HepG2 (cell line): ENCODE measurements around the gene CAPN7. TPM values are rescaled to one million over a fixed set of nuclear protein-coding genes. Genes with fewer than 3 reads are reported as not detected.

Source experiments
- ATAC-seq: fragments of 200-7000 bp; cut with Tn5 transposase; 3 replicates; pipeline ENCODE4 v1.9.1; 2020; ENCODE audit warnings: mild to moderate bottlenecking, moderate library complexity
- BruUV-seq: library from RNA; stranded (reverse); fragments of 400-500 nt; replicated peaks from 2 replicates; lab custom pipeline; 2021; lab: Mats Ljungman, UMichigan
- CTCF ChIA-PET: fragments of 300-600 bp; formaldehyde crosslinking; extraction: SDS; loops from one replicate; lab custom pipeline; 2021; ENCODE audit warnings: low total read pairs, inconsistent platforms, low intra/inter-chr PET ratio; lab: Yijun Ruan, JAX
- POLR2A ChIA-PET: fragments of 350-600 bp; sonication (Branson Sonifier 250); formaldehyde crosslinking; loops from one replicate; lab custom pipeline; 2020; ENCODE audit warnings: antibody characterized with exemption, inconsistent platforms; lab: Yijun Ruan, JAX
- DNase-seq: peaks from one replicate; pipeline ENCODE4 v3.0.0-alpha.2; 2015; ENCODE audit warnings: low spot score
- FAIRE-seq: peaks from 3 replicates; lab custom pipeline; 2011; peaks lifted over from hg19 to GRCh38; lab: Jason Lieb, UNC
- H2AFZ ChIP-seq: one replicate; pipeline ENCODE4 v1.6.1; 2011; ENCODE audit warnings: low read length, inconsistent platforms
- H3K27ac ChIP-seq: fragments of 300-600 bp; 3 replicates; pipeline ENCODE4 v1.8.0; 2011; ENCODE audit warnings: mixed run types, mild to moderate bottlenecking, mixed read lengths, low read length, inconsistent platforms; ENCODE audit not compliant: insufficient read depth; ENCODE audit errors: extremely low read length
- H3K27me3 ChIP-seq, 2 experiments: fragments of 200-600 bp in 1 of 2; 2 replicates in 1 of 2; 3 replicates in 1 of 2; pipeline versions ENCODE4 v1.6.0 to v1.8.0; 2011; ENCODE audit warnings: low read length in 2 of 2, mild to moderate bottlenecking in 2 of 2, moderate library complexity in 2 of 2, inconsistent platforms in 1 of 2; ENCODE audit not compliant: insufficient read depth in 2 of 2, control insufficient read depth in 1 of 2
- H3K36me3 ChIP-seq, 2 experiments: fragments of 200-600 bp in 1 of 2; replicated peaks in 1 of 2; 2 replicates in 1 of 2; 3 replicates in 1 of 2; pipeline versions ENCODE4 v1.5.1 to v1.8.0; 2011; ENCODE audit warnings: low read length in 2 of 2, inconsistent platforms in 1 of 2; ENCODE audit not compliant: insufficient read depth in 2 of 2, control insufficient read depth in 1 of 2
- H3K4me1 ChIP-seq: 2 replicates; pipeline ENCODE4 v1.5.1; 2012; ENCODE audit warnings: low read length, inconsistent platforms; ENCODE audit not compliant: insufficient read depth
- H3K4me2 ChIP-seq: 2 replicates; pipeline ENCODE4 v1.6.0; 2011; ENCODE audit warnings: low read depth, low read length, inconsistent platforms
- H3K4me3 ChIP-seq, 3 experiments: fragments of 200-600 bp in 1 of 3; sonication (generic), shearing (Covaris generic) in 1 of 3; replicated peaks in 1 of 3; 2 replicates each; pipeline ENCODE4 v1.5.1; 2011 to 2016; ENCODE audit warnings: low read length in 3 of 3, inconsistent platforms in 2 of 3, low read depth in 2 of 3, mild to moderate bottlenecking in 2 of 3, control low read depth in 1 of 3, mixed read lengths in 1 of 3; ENCODE audit not compliant: insufficient read depth in 1 of 3
- H3K79me2 ChIP-seq: one replicate; pipeline ENCODE4 v1.6.1; 2011; ENCODE audit warnings: low read length, inconsistent platforms; ENCODE audit not compliant: insufficient read depth
- H3K9ac ChIP-seq: 2 replicates; pipeline ENCODE4 v1.6.0; 2011; ENCODE audit warnings: mild to moderate bottlenecking, low read depth, low read length, inconsistent platforms; ENCODE audit not compliant: insufficient read depth
- H3K9me3 ChIP-seq: 2 replicates; pipeline ENCODE4 v1.5.1; 2012; ENCODE audit warnings: mild to moderate bottlenecking, low read length
- H4K20me1 ChIP-seq: 2 replicates; pipeline ENCODE4 v1.6.0; 2011; ENCODE audit warnings: inconsistent platforms, mild to moderate bottlenecking, low read length, moderate library complexity; ENCODE audit not compliant: insufficient read depth
- ARID4A ChIP-seq: sonication (generic); formaldehyde crosslinking; IDR thresholded peaks from 2 replicates; pipeline ENCODE4 v1.5.0; 2020; ENCODE audit warnings: mild to moderate bottlenecking, missing genetic modification reagents, borderline replicate concordance
- ATF4 ChIP-seq, 2 experiments: fragments of 450-650 bp in 1 of 2; sonication (generic) in 1 of 2; formaldehyde crosslinking; IDR thresholded peaks; 2 replicates each; pipeline versions ENCODE4 v1.5.0 to v1.8.0; 2020 to 2022; ENCODE audit warnings: mild to moderate bottlenecking in 1 of 2, missing genetic modification reagents in 1 of 2
- HMGA1 ChIP-seq: sonication (generic); formaldehyde crosslinking; conservative IDR thresholded peaks from 2 replicates; pipeline ENCODE4 v1.4.0; 2020; ENCODE audit warnings: missing genetic modification reagents
- NR1H2 ChIP-seq: sonication (generic); formaldehyde crosslinking; IDR thresholded peaks from 2 replicates; pipeline ENCODE4 v1.8.1; 2022; ENCODE audit warnings: low read depth, missing genetic modification reagents, borderline replicate concordance
- PATZ1 ChIP-seq: sonication (generic); formaldehyde crosslinking; IDR thresholded peaks from 2 replicates; pipeline ENCODE4 v1.4.0; 2020; ENCODE audit warnings: missing genetic modification reagents
- PHF21A ChIP-seq: sonication (generic); formaldehyde crosslinking; IDR thresholded peaks from 2 replicates; pipeline ENCODE4 v1.5.0; 2020; ENCODE audit warnings: mild to moderate bottlenecking, missing genetic modification reagents
- TMF1 ChIP-seq: sonication (generic); formaldehyde crosslinking; IDR thresholded peaks from 2 replicates; pipeline ENCODE4 v1.8.1; 2022; ENCODE audit warnings: low read depth, missing genetic modification reagents
- TOPORS ChIP-seq: sonication (generic); formaldehyde crosslinking; IDR thresholded peaks from 2 replicates; pipeline ENCODE4 v1.8.0; 2023; ENCODE audit warnings: mild to moderate bottlenecking, missing genetic modification reagents
- ZMAT5 ChIP-seq: sonication (generic); formaldehyde crosslinking; IDR thresholded peaks from 2 replicates; pipeline ENCODE4 v1.5.0; 2020; ENCODE audit warnings: mild to moderate bottlenecking, low read depth, missing genetic modification reagents, borderline replicate concordance
- ZNF292 ChIP-seq: sonication (generic); formaldehyde crosslinking; IDR thresholded peaks from 2 replicates; pipeline ENCODE4 v1.8.1; 2022; ENCODE audit warnings: mild to moderate bottlenecking, low read depth, missing genetic modification reagents, borderline replicate concordance
- ZNF441 ChIP-seq: sonication (generic); formaldehyde crosslinking; IDR thresholded peaks from 2 replicates; pipeline ENCODE4 v1.7.0; 2021; ENCODE audit warnings: missing genetic modification reagents, borderline replicate concordance
- ZNF496 ChIP-seq: sonication (generic); formaldehyde crosslinking; IDR thresholded peaks from 2 replicates; pipeline ENCODE4 v1.8.1; 2023; ENCODE audit warnings: mild to moderate bottlenecking, moderate library complexity, missing genetic modification reagents; ENCODE audit not compliant: insufficient replicate concordance
- ZNF564 ChIP-seq: sonication (generic); formaldehyde crosslinking; IDR thresholded peaks from 2 replicates; pipeline ENCODE4 v1.8.1; 2023; ENCODE audit warnings: mild to moderate bottlenecking, missing genetic modification reagents
- ZNF572 ChIP-seq: sonication (generic); formaldehyde crosslinking; IDR thresholded peaks from 2 replicates; pipeline ENCODE4 v1.5.1; 2020; ENCODE audit warnings: mild to moderate bottlenecking, missing genetic modification reagents
- ZSCAN29 ChIP-seq: sonication (generic); formaldehyde crosslinking; conservative IDR thresholded peaks from 2 replicates; pipeline ENCODE4 v1.4.0; 2020; ENCODE audit warnings: mild to moderate bottlenecking, missing genetic modification reagents
- WGBS: methylation state at CpG from one replicate; pipeline ENCODE4 v1.1.6; 2017; ENCODE audit warnings: low lambda C conversion rate; 5-methylcytosine and 5-hydroxymethylcytosine counted together
- in situ Hi-C: cut with HindIII; loops from 2 replicates; pipeline ENCODE4 v1.10.0; 2017; ENCODE audit warnings: low pct_unique_long_range_greater_than_20kb; ENCODE audit not compliant: extremely low pct_ligation_motif_present
- intact Hi-C: fragments of 100-400 bp; cut with micrococcal nuclease; formaldehyde crosslinking; loops from one replicate; pipeline ENCODE4 v1.10.0; 2022; ENCODE audit not compliant: unreplicated experiment
- polyA plus RNA-seq, 8 experiments: library from polyadenylated mRNA; depleted of rRNA in 3 of 8; stranded (reverse) in 7 of 8; unstranded in 1 of 8; fragments of >200 nt; fragmentation: Illumina TruSeq in 4 of 8; extraction: Trizol in 4 of 8; gene quantifications; 2 replicates each; pipeline versions ENCODE4 v1.2.1 to v1.2.3, GENCODE V29; 2011 to 2016; ENCODE audit warnings: low read depth in 4 of 8, missing spikeins in 1 of 8, mixed read lengths in 1 of 8; ENCODE audit not compliant: insufficient read depth in 1 of 8
- total RNA-seq, 5 experiments: library from RNA; depleted of rRNA; stranded (reverse); fragments of >200 nt; fragmentation: Illumina TruSeq; extraction: Trizol; gene quantifications; 2 replicates each; pipeline ENCODE4 v1.2.3, GENCODE V29; 2016; ENCODE audit warnings: low read depth in 1 of 5

The CAPN7 gene
- total and polyA plus RNA-seq, 2 of the 13 experiments (the other 11 are each of a cell fraction or from before 2014, with no cell fraction given), result 16.7 to 36.8 TPM

GRCh38 chr3:15300323-15301078 is 94.5 kb downstream of the CAPN7 start:
- Histone ChIP-seq H3K36me3 (no peaks in the 10 kb centered on the region), H3K79me2 (no peaks in the 10 kb centered on the region), H3K4me2 (no peak overlapping the region), H3K9me3 (no peaks in the 10 kb centered on the region), H4K20me1 (no peaks in the 10 kb centered on the region), H3K4me3 (no peak overlapping the region), H3K9ac (no peak overlapping the region), H2AFZ (no peak overlapping the region), H3K4me1 (no peaks in the 10 kb centered on the region), H3K27ac (no peak overlapping the region), H3K27me3 (no peaks in the 10 kb centered on the region; a peak in 1 of 5 replicates)
- no TSS peak for BruUV-seq
- intact Hi-C loops (no loop called here), in situ Hi-C loops (no loop called here)
- ChIA-PET CTCF (no interaction called here), POLR2A (no interaction called here)
- WGBS, result 54% methylated on average over 7 of the region's 8 CpGs
- no peak for FAIRE-seq
- DNase-seq, result no peak
- TF ChIP-seq TMF1 (no peak), TOPORS (CRISPR knock-in tag) (no peak), ZNF564 (CRISPR knock-in tag) (no peak), PATZ1 (CRISPR knock-in tag) (no peak), ZNF292 (CRISPR knock-in tag) (no peak), HMGA1 (no peak), ZMAT5 (CRISPR knock-in tag) (no peak), ATF4 (CRISPR knock-in tag; IDR thresholded peaks at IDR 0.05) (no peak), ZNF441 (CRISPR knock-in tag) (no peak), PHF21A (CRISPR knock-in tag) (no peak), ZSCAN29 (CRISPR knock-in tag) (no peak), ARID4A (CRISPR knock-in tag) (no peak), ZNF496 (no peak), ZNF572 (CRISPR knock-in tag) (no peak), NR1H2 (CRISPR knock-in tag) (no peak)
- ATAC-seq, result no peak
